Mesenchymal stem cell (in vitro differentiated cells and primary cell): ENCODE results near the gene PLXNB2.
"Not testable (repeated sequence)": the region's sequence is repeated elsewhere in the genome, so short reads cannot be mapped to it uniquely, and the experiment has no call there.

Experiments
- DNase-seq: peaks from one replicate; pipeline ENCODE4 v3.0.0-alpha.2; 2013
- H2AFZ ChIP-seq: one replicate; pipeline ENCODE4 v1.6.1; 2013; ENCODE audit warnings: low read depth, mild to moderate bottlenecking, control low read depth, inconsistent platforms, low read length, moderate library complexity
- H2AK5ac ChIP-seq: 2 replicates; pipeline ENCODE4 v1.6.1; 2013; ENCODE audit warnings: low read length, moderate library complexity, mild to moderate bottlenecking, inconsistent platforms; ENCODE audit not compliant: severe bottlenecking
- H2BK120ac ChIP-seq: one replicate; pipeline ENCODE4 v1.6.1; 2013; ENCODE audit warnings: low read depth, mild to moderate bottlenecking, inconsistent platforms, low read length, moderate library complexity
- H2BK12ac ChIP-seq, 2 experiments: one replicate each; pipeline ENCODE4 v1.6.1; 2013; ENCODE audit warnings: inconsistent platforms in 2 of 2, low read length in 2 of 2, mild to moderate bottlenecking in 2 of 2, moderate library complexity in 2 of 2, control low read depth in 1 of 2
- H2BK15ac ChIP-seq: one replicate; pipeline ENCODE4 v1.6.1; 2013; ENCODE audit warnings: mild to moderate bottlenecking, low read depth, inconsistent platforms; ENCODE audit not compliant: poor library complexity, severe bottlenecking
- H2BK5ac ChIP-seq: 2 replicates; pipeline ENCODE4 v1.6.1; 2013; ENCODE audit warnings: low read depth, mild to moderate bottlenecking, low read length, control low read depth, inconsistent platforms; ENCODE audit not compliant: poor library complexity, severe bottlenecking
- H3K14ac ChIP-seq, 2 experiments: one replicate each; pipeline ENCODE4 v1.6.1; 2013; ENCODE audit warnings: inconsistent platforms in 2 of 2, low read length in 2 of 2, control low read depth in 1 of 2, mild to moderate bottlenecking in 1 of 2, moderate library complexity in 1 of 2
- H3K18ac ChIP-seq, 2 experiments: one replicate each; pipeline ENCODE4 v1.6.1; 2013; ENCODE audit warnings: inconsistent platforms in 2 of 2, low read length in 2 of 2, control low read depth in 1 of 2, low read depth in 1 of 2, mild to moderate bottlenecking in 1 of 2
- H3K23ac ChIP-seq, 2 experiments: one replicate each; pipeline ENCODE4 v1.6.1; 2013; ENCODE audit warnings: inconsistent platforms in 2 of 2, low read length in 2 of 2, mild to moderate bottlenecking in 2 of 2, moderate library complexity in 2 of 2, control low read depth in 1 of 2
- H3K27ac ChIP-seq: 2 replicates; pipeline ENCODE4 v1.5.1; 2013; ENCODE audit warnings: mild to moderate bottlenecking, moderate library complexity, low read length, control low read depth, inconsistent platforms; ENCODE audit not compliant: poor library complexity, severe bottlenecking
- H3K27me3 ChIP-seq, 2 experiments: 2 replicates each; pipeline versions ENCODE4 v1.6.1 to v1.7.0; 2013; ENCODE audit warnings: low read length in 2 of 2, mild to moderate bottlenecking in 2 of 2, moderate library complexity in 2 of 2, control low read depth in 1 of 2, inconsistent platforms in 1 of 2; ENCODE audit not compliant: control insufficient read depth in 1 of 2, insufficient read depth in 1 of 2
- H3K36me3 ChIP-seq, 2 experiments: 2 replicates each; pipeline versions ENCODE4 v1.6.1 to v1.7.0; 2013; ENCODE audit warnings: low read length in 2 of 2, control low read depth in 1 of 2, inconsistent platforms in 1 of 2, low read depth in 1 of 2, mild to moderate bottlenecking in 1 of 2; ENCODE audit not compliant: insufficient read depth in 2 of 2, control insufficient read depth in 1 of 2
- H3K4ac ChIP-seq, 2 experiments: one replicate each; pipeline ENCODE4 v1.6.1; 2013; ENCODE audit warnings: inconsistent platforms in 2 of 2, low read length in 2 of 2, mild to moderate bottlenecking in 2 of 2, moderate library complexity in 2 of 2, control low read depth in 1 of 2, low read depth in 1 of 2
- H3K4me1 ChIP-seq: 2 replicates; pipeline ENCODE4 v1.6.1; 2013; ENCODE audit warnings: low read depth, low read length, control low read depth; ENCODE audit not compliant: control insufficient read depth, insufficient read depth
- H3K4me2 ChIP-seq: 2 replicates; pipeline ENCODE4 v1.6.1; 2013; ENCODE audit warnings: low read length, mild to moderate bottlenecking, inconsistent platforms; ENCODE audit not compliant: poor library complexity, severe bottlenecking
- H3K4me3 ChIP-seq, 2 experiments: 2 replicates each; pipeline versions ENCODE4 v1.5.1 to v1.7.0; 2013; ENCODE audit warnings: low read length in 2 of 2, mild to moderate bottlenecking in 2 of 2, control low read depth in 1 of 2, low read depth in 1 of 2; ENCODE audit not compliant: insufficient read depth in 1 of 2
- H3K79me1 ChIP-seq: replicated peaks from 2 replicates; pipeline ENCODE4 v1.6.1; 2013; ENCODE audit warnings: mild to moderate bottlenecking, control low read depth, low read length, inconsistent platforms; ENCODE audit not compliant: poor library complexity, severe bottlenecking
- H3K9ac ChIP-seq: 2 replicates; pipeline ENCODE4 v1.7.0; 2013; ENCODE audit warnings: mild to moderate bottlenecking, low read length, moderate library complexity
- H3K9me3 ChIP-seq: 2 replicates; pipeline ENCODE4 v1.7.0; 2013; ENCODE audit warnings: mild to moderate bottlenecking, low read length; ENCODE audit not compliant: control insufficient read depth
- H4K8ac ChIP-seq: one replicate; pipeline ENCODE4 v1.6.1; 2013; ENCODE audit warnings: inconsistent platforms, mild to moderate bottlenecking, low read length, moderate library complexity
- H4K91ac ChIP-seq: one replicate; pipeline ENCODE4 v1.6.1; 2013; ENCODE audit warnings: mild to moderate bottlenecking, low read length, inconsistent platforms
- WGBS: methylation state at CpG from one replicate; pipeline ENCODE4 v1.1.7; 2013; ENCODE audit warnings: mixed read lengths; 5-methylcytosine and 5-hydroxymethylcytosine counted together

PLXNB2 gene

DNA sequence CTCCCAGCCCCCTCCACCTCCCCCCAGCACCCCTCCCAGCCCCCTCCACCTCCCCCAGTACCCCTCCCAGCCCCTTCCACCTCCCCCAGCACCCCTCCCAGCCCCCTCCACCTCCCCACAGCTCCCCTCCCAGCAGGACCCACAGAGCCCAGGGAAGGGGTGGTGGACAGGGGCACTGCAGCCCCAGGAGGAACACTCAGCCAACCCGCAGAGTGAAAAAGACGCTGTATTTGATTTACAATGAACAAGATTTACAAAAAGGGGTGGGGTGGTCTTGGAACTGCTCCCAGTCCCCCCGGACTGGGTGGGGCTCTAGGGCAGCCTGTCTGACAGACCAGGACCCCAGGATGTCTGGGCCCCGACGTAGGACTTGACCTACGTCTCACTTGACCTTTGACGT is 32.7 kb downstream of the PLXNB2 start:
- Histone ChIP-seq H3K18ac (no peak overlapping the region), H2BK5ac (no peak overlapping the region), H3K4ac (no peak overlapping the region), H2AK5ac (no peak overlapping the region), H4K91ac (no peak overlapping the region), H3K9me3 (no peaks in the 10 kb centered on the region), H2BK12ac (no peak overlapping the region), H3K27ac (no peak overlapping the region), H4K8ac (no peak overlapping the region), H3K4me1 (peaks cover 35% of the 10 kb centered on the region), H3K9ac (no peak overlapping the region), H3K79me1 (peaks cover 8% of the 10 kb centered on the region), H2AFZ (no peak overlapping the region), H2BK15ac (no peak overlapping the region), H3K4me3 (no peak overlapping the region), H3K36me3 (peaks cover 59 to 68% of the 10 kb centered on the region in 2 experiments), H3K14ac (no peak overlapping the region), H3K27me3 (no peaks in the 10 kb centered on the region), H2BK120ac (no peak overlapping the region), H3K4me2 (no peak overlapping the region), H3K23ac (no peak overlapping the region)
- DNase-seq, result no peak
- WGBS, result 70% methylated on average over 7 of the region's 7 CpGs

DNA sequence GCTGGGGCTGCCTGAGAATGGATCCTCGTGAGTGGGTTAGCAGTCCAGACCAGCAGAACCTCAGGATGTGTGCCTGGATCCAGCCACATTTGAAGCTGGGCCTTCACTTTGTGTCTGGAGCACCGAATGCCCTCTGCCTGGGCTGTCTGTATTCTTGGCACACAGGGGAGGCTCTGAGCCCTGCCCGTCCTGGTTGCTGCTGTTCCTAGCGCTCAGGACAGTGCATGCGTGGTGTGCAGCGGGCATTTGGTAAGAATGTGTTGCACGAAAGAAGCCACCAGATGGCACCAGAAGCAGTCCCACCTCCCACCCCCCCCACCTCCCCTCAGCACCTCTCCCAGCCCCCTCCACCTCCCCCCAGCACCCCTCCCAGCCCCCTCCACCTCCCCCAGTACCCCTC is 33.1 kb downstream of the PLXNB2 start:
- Histone ChIP-seq H3K4me1 (peaks cover 39% of the 10 kb centered on the region), H3K27me3 (no peaks in the 10 kb centered on the region), H2AFZ (no peak overlapping the region), H3K4ac (no peak overlapping the region), H3K14ac (no peak overlapping the region), H3K79me1 (peaks cover 4% of the 10 kb centered on the region), H4K8ac (no peak overlapping the region), H2BK5ac (no peak overlapping the region), H3K18ac (no peak overlapping the region), H3K36me3 (peaks cover 55 to 63% of the 10 kb centered on the region in 2 experiments), H4K91ac (no peak overlapping the region), H3K27ac (no peak overlapping the region), H2BK15ac (no peak overlapping the region), H2BK120ac (no peak overlapping the region), H3K23ac (no peak overlapping the region), H3K4me2 (no peak overlapping the region), H3K9me3 (no peaks in the 10 kb centered on the region), H3K9ac (no peak overlapping the region), H2BK12ac (no peak overlapping the region), H2AK5ac (no peak overlapping the region), H3K4me3 (no peak overlapping the region)
- 97% methylated on average over 4 of the region's 7 CpGs for WGBS
- peak; percentile 70 for DNase-seq

DNA sequence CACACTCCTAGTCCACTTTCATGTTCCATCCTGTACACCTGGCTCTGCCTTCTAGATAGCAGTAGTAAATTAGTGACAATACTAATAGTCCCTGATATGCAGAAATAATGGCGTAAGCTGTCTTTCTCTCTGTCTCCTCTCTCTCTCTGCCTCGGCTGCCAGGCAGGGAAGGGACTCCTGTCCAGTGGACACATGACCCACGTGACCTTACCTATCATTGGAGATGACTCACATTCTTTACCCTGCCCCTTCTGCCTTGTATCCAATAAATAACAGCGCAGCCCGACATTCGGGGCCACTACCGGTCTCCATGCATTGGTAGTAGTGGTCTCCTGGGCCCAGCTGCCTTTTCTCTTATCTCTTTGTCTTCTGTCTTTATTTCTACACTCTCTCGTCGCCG is 33.7 kb downstream of the PLXNB2 start:
- DNase-seq, H3K4me3 ChIP-seq, H3K79me1 ChIP-seq, H2BK12ac ChIP-seq, H4K8ac ChIP-seq, H3K9ac ChIP-seq, H3K9me3 ChIP-seq, H3K14ac ChIP-seq, H3K4me2 ChIP-seq, H3K4ac ChIP-seq, H3K18ac ChIP-seq, H2AK5ac ChIP-seq, H2BK120ac ChIP-seq, H3K27ac ChIP-seq, H4K91ac ChIP-seq, H2BK15ac ChIP-seq, H3K27me3 ChIP-seq, H2BK5ac ChIP-seq, H2AFZ ChIP-seq, H3K23ac ChIP-seq: not testable (repeated sequence)
- Histone ChIP-seq H3K4me1 (peaks cover 38% of the 10 kb centered on the region), H3K36me3 (peaks cover 49 to 58% of the 10 kb centered on the region in 2 experiments)
- 88% methylated on average over 10 of the region's 10 CpGs for WGBS

DNA sequence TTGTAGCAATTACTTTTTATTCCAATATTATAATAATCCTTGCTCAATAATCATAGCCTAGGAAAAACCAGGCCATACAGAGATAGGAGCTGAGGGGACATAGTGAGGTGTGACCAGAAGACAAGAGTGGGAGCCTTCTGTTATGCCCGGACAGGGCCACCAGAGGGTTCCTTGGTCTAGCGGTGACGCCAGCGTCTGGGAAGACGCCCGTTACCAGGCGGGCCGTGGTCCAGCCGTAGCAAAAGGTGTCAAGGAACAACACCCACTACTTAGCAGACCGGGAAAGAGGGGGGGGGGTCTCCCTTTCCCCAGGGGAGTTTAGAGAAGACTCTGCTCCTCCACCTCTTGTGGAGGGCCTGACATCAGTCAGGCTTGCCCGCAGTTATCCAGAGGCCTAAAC is 34.1 kb downstream of the PLXNB2 start:
- H3K23ac ChIP-seq, H4K8ac ChIP-seq, H2AK5ac ChIP-seq, H3K18ac ChIP-seq, H3K9ac ChIP-seq, H4K91ac ChIP-seq, H3K4me2 ChIP-seq, H3K27me3 ChIP-seq, H2BK12ac ChIP-seq, DNase-seq, H2BK15ac ChIP-seq, H3K9me3 ChIP-seq, H3K4me3 ChIP-seq, H3K79me1 ChIP-seq, H2AFZ ChIP-seq, H2BK120ac ChIP-seq, H3K14ac ChIP-seq, H3K4ac ChIP-seq, H3K27ac ChIP-seq, H2BK5ac ChIP-seq: not testable (repeated sequence)
- WGBS, result 100% methylated on average over 2 of the region's 11 CpGs
- Histone ChIP-seq H3K4me1 (peaks cover 38% of the 10 kb centered on the region), H3K36me3 (peaks cover 45 to 53% of the 10 kb centered on the region in 2 experiments)
